ES-I3 (cell line): Measurements from ENCODE around the gene DDX11.
"Not testable (repeated sequence)": the region's sequence is repeated elsewhere in the genome, so short reads cannot be mapped to it uniquely, and the experiment has no call there.

Experiments
- H3K36me3 ChIP-seq: 2 replicates; pipeline ENCODE4 v1.6.1; 2013; ENCODE audit warnings: mild to moderate bottlenecking, low read length, control low read depth, moderate library complexity; ENCODE audit not compliant: insufficient read depth
- H3K4me1 ChIP-seq: 2 replicates; pipeline ENCODE4 v1.6.1; 2013; ENCODE audit warnings: mild to moderate bottlenecking, control low read depth, low read length; ENCODE audit not compliant: insufficient read depth
- H3K9ac ChIP-seq: 2 replicates; pipeline ENCODE4 v1.6.1; 2013; ENCODE audit warnings: low read depth, mild to moderate bottlenecking, low read length, moderate library complexity
- H3K9me3 ChIP-seq: 2 replicates; pipeline ENCODE4 v1.6.1; 2013; ENCODE audit warnings: mild to moderate bottlenecking, low read length, moderate library complexity; ENCODE audit not compliant: control insufficient read depth, insufficient read depth

Gene DDX11

DNA sequence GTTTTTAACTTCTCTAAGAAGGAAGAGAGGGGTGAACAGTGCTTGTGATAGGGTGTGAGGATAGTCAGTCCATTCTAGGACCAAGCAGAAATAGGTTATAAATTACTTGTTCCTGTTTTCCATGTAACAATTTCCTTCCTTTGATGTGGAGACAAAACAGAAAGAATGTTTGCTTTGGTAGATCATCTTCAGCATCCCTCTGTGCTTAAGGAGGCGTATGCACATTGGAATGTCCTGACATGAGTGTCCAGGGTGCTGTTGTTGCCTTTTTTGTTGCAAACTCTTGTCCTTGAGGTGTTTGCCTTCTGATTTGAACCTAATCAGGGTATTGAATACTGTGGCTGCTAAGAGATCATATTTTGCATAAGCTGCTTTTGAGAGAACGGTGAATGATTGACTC, 23.5 kb upstream of the DDX11 start:
- peaks cover 14% of the 10 kb centered on the region; the same call in 1 of the 2 replicates for H3K4me1 ChIP-seq
- H3K9ac ChIP-seq, H3K9me3 ChIP-seq, H3K36me3 ChIP-seq: not testable (repeated sequence)

DNA sequence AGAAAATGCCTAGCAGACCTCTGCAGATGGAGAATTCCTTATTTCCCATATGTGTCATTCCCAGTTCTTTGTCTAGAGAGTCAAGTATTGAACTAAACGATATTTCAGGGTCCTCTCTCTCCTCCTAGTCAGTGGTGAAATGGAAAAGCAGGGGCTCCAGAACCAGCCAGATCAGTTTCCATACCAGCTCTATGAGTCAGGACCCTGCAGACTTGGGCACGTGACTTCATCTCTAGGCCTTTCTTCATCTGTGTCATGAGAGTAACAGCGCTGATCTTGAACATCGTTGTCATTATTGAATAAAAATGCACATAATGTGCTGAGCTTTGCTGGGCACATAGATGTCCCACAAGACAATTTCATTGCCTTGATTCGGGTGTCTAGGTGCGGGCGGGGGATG, 23.1 kb upstream of the DDX11 start:
- H3K9me3 ChIP-seq, H3K9ac ChIP-seq, H3K36me3 ChIP-seq: not testable (repeated sequence)
- H3K4me1 ChIP-seq, result peaks cover 14% of the 10 kb centered on the region; the same call in 1 of the 2 replicates

DNA sequence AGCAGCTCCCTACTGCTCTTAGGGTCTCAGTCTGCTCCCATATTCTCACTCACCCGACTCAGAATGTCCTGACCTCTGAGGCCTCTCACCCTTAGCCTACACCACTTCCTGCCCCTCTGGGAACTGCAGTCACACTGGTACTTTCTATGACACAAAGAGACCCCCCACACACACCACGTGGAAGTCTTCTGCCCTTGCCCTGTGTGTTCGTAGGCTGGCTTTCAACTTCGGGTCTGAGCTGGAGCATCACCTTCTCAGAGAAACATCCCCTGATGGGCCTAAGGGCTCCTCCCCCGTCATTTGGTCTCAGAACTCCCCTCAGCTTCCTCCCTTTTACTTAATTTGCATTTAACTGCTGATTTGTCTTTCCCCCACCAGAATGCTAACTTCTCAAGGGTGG, 22.0 kb upstream of the DDX11 start:
- peaks cover 14% of the 10 kb centered on the region; the same call in 1 of the 2 replicates for H3K4me1 ChIP-seq
- not testable (repeated sequence) for H3K9me3 ChIP-seq, H3K9ac ChIP-seq, H3K36me3 ChIP-seq

DNA sequence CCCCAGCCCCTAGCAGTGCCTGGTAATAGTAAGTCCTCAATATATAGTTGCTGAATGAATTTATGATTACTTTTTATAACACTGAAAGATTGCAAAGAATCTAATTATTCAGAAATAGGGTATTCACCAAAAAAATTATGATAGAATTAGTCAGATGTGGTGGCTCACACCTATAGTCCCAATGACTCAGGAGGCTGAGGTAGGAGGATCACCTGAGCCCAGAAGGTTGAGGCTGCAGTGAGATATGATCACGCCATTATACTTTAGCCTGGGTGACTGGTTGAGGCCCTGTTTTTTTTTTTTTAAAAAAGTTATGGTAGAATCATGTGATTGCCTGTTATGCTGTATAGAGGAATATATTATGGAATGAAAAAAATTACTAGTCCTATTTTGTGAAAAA, 21.5 kb upstream of the DDX11 start:
- H3K9ac ChIP-seq, result not testable (repeated sequence)

DNA sequence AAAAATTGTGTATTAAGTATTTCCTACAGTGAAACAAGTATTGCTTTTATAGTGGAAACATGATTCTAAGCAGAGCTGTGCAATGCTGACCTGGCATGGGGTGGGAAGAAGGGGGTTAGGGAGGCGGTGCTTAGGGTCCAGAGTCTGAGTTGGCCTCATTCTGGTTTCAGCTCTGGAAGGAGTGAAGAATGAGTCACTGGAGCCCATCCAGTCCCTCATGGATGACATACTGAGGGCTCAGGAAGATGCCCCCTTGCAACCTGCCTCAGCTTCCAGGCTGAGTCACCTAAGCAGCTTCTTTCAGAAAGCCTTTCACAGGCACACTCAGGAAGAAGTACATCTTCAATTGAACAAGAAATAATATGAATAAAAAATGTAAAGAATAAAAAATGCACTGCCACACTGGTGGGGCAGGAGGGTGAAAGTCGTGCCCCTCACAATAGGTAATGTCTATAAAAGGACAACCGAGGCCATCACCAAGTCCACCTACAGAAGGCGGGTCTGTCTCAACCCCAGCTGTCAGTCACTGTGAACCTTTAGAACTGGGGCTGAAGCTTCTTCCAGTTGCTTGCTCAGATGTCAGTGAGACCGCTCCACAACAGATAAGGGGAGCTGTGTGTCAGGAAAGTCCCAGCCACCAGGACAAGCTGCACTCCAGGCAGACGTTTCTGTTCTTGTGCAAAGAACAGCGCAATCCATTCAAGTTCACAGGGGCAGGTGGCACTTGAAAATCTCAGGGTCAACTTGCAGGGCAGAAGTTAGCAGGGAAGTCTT, 20.8 kb upstream of the DDX11 start:
- not testable (repeated sequence) for H3K36me3 ChIP-seq, H3K9ac ChIP-seq, H3K9me3 ChIP-seq
- peaks cover 14% of the 10 kb centered on the region; the same call in 1 of the 2 replicates for H3K4me1 ChIP-seq

More for the DNA sequence above, 21.5 kb upstream of the DDX11 start:
- not testable (repeated sequence) for H3K36me3 ChIP-seq, H3K9me3 ChIP-seq
- H3K4me1 ChIP-seq, result peaks cover 14% of the 10 kb centered on the region; the same call in 1 of the 2 replicates

DNA sequence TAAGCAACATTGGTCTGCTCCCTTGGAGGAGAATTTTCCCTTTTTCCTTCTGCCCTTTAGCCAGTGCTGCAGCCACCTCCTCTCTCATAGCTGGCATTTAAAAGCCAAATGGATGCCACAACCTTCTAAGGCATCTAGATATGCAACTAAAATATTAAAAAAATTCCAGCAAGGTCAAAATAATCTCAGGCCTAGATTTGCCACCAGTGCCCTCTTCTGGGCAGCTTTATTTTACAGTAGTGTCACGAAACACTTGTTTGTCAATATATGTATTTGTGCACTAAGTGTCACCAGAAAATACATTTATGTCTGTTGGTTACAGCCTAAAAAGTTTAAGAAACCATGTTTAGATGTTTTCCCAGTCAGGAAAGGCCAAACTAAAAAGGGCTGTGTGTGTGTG, 19.7 kb upstream of the DDX11 start:
- H3K9me3 ChIP-seq, H3K36me3 ChIP-seq, H3K9ac ChIP-seq: not testable (repeated sequence)
- H3K4me1 ChIP-seq, result peaks cover 14% of the 10 kb centered on the region; the same call in 1 of the 2 replicates

DNA sequence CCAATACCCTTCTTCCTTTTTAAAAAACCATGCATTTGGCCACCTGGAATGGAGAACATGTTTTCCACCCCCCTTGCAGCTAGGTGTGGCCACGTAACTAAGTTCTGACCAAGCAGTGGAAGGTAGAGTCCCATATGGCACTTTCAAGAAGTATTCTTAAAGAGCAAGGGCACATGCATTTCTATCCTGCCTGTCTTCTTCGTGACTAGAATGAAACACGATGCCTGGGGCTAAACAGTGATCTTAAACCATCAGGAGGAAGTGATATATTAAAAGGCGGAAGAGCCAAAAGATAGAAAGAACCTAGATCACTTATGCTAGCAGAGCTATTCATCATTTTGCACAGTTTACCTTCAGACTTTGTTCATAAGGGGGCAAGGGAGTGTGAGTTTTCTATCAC, 16.0 kb upstream of the DDX11 start:
- Histone ChIP-seq H3K36me3 (no peaks in the 10 kb centered on the region), H3K9ac (no peak overlapping the region), H3K9me3 (no peaks in the 10 kb centered on the region), H3K4me1 (peaks cover 6% of the 10 kb centered on the region; the same call in 1 of the 2 replicates)

DNA sequence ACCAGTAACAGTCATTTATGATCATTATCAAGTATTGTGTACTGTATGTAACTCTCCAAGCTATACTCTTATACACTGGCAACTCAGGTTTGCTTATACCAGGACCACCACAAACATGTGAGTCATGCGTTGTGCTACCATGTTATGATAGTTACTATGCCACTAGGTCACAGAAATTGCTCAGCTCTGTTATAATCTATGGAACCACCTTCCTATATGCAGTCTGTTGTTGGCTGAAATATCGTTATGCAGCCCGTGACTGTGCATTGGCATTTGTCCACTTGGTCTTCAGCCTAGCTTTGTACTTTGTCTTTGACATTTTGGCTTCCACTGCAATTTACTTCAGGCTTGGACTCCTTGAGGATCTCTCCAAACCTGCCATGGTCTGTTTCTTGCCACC, 7.5 kb upstream of the DDX11 start:
- H3K4me1 ChIP-seq, H3K36me3 ChIP-seq, H3K9ac ChIP-seq, H3K9me3 ChIP-seq: not testable (repeated sequence)

DNA sequence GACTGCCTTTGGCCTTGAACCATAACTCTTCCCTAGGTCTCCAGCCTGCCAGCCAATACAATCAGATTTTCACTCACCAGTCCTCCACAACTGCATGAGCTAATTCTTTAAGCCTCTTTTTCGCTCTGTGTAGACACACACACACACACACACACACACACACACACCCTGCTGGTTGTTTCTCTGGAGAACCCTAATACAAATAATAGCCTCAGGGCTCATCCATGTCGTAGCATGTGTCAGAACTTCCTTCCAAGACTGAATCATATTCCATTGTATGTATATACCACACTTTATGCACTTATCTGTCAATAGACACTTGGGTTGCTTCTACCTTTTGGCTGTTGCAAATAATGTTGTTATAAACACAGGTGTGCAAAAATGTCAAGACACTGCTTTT, 6.0 kb upstream of the DDX11 start:
- not testable (repeated sequence) for H3K36me3 ChIP-seq

DNA sequence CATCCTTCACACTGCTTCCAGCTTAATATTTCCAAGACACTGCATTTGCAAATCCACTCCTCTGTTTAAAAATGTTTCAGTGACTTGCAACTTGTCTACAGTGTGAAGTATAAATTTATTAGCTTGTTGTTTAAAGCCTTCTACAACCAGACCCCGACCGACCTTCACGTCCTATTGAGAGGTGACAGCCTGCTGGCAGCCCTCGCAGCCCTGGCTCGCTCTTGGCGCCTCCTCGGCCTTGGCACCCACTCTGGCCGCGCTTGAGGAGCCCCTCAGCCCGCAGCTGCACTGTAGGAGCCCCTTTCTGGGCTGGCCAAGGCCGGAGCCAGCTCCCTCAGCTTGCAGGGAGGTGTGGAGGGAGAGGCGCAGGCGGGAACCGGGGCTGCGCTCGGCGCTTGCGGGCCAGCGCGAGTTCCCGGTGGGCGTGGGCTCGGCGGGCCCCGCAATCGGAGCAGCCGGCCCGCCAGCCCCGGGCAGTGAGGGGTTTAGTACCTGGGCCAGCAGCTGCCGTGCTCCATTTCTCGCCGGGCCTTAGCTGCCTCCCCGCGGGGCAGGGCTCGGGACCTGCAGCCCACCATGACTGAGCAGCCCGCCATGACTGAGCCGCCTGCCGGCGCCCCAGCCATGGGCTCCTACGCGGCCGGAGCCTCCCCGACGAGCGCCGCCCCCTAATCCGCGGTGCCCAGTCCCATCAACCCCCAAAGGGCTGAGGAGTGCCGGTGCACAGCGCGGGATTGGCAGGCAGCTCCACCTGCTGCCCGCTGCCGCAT, 2.5 kb upstream of the DDX11 start:
- H3K9me3 ChIP-seq, H3K9ac ChIP-seq, H3K4me1 ChIP-seq, H3K36me3 ChIP-seq: not testable (repeated sequence)

More for the DNA sequence above, 6.0 kb upstream of the DDX11 start:
- not testable (repeated sequence) for H3K9ac ChIP-seq, H3K4me1 ChIP-seq, H3K9me3 ChIP-seq

DNA sequence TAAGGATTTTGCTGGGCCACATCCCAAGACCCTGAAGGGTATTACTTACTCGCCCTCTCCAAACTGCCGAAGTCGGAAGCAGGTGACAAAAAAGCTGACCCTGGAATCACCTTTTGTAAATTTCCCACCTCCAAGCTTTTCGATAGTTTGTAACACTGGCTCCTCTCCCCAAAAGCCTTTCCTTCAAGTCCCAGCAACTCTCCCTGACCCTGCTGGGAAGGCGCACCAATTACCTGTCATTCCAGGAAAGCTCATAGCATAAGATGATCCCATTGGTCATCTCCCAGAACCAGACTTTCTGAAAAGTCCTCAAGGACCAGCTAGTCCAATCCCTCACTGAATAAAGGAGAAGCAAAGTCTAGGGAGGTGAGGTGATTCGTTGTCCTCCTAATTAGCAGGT, 698 bp upstream of the DDX11 start:
- not testable (repeated sequence) for H3K4me1 ChIP-seq, H3K36me3 ChIP-seq, H3K9me3 ChIP-seq
- peak overlapping the region; percentile 87; the same call in 1 of the 2 replicates for H3K9ac ChIP-seq

DNA sequence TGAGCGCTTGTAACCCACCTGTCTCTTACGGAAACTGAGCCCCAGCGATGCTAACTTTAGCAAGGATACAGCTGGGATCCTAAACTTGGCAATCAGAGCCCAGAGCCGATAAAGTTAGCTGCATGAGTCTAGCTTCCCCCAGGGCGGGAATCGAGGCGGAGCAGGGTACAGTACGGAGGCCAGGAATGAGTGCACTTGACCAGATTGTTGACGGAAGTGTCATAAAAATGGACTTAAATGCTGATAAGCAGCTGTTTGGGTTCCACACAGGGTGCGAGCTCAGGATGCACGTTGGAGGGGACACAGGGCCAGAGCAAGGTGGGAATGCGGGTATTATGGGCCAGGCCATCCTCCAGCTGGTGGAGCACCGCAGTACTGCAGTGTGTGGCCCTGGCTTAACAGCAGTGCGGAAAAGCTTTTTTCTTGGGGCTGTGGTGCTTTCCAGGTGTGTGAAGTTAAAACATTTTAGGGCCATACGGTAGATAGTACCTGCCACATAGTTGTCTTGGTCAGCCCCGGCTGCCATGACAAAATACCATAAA, 744 bp downstream of the DDX11 start:
- not testable (repeated sequence) for H3K4me1 ChIP-seq, H3K9me3 ChIP-seq, H3K36me3 ChIP-seq
- peak overlapping the region; percentile 87 for H3K9ac ChIP-seq

DNA sequence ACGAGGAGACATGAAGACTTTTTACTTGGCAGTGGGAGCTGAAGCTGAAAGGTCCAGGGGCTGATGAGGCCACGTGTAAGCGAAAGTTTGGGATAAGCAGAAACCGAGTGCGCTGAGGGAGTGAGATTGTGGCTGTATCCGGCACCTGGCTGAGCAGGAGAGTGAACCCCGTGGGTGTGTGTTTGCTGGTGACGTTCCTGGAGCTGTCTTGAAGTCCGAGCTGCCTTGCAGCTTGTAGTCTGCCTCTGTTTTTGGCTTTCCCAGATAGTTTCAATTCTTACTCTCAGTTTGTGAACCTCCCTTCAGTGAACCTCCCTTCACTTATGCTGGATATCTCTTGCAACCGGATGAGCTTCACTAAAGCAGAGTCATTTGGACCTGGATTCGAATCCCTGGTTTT, 2.5 kb downstream of the DDX11 start:
- not testable (repeated sequence) for H3K36me3 ChIP-seq, H3K9ac ChIP-seq, H3K4me1 ChIP-seq, H3K9me3 ChIP-seq

DNA sequence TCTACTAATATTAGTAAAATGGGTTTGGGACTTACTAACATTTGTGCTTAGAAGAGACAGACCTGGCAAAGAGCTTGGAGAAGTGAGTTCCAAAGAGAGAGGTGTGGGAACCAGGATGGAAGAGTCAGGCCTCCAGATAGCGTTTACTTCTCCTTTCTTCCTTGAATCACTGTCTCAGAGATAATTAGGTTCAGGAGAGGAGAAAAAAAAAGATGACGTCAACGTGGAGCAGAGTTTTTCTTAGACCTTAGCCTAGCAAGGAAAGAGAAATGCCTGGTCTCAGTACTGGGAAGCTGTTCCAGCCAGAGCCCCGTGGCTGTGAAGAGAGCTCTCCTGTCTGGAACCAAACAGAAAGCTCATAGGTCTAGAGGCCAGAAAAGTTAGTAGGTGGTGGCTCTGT, 3.4 kb downstream of the DDX11 start:
- H3K4me1 ChIP-seq, H3K9ac ChIP-seq, H3K36me3 ChIP-seq, H3K9me3 ChIP-seq: not testable (repeated sequence)

DNA sequence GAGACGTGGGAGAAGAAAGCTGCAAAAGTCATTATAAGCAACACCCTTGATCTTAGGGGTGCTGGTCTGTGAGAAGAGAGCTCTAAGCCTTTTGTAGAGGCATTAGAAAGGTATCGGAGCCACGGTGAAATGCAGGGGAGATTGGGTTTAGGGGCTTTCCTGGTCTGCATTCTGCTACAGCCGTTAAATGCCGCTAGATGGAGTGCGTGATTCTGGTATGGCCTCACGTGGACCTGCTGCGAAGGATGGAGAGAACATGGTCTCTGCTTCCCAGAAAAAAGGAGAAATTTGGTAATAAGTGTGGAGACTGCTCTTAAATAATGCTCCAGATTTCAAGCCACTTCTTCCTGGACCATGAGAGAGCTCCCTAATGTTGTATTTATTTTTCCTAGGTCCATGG, 4.3 kb downstream of the DDX11 start:
- H3K36me3 ChIP-seq, H3K4me1 ChIP-seq, H3K9ac ChIP-seq: not testable (repeated sequence)

More for the DNA sequence above, 4.3 kb downstream of the DDX11 start:
- H3K9me3 ChIP-seq, result not testable (repeated sequence)
